GM18517 (cell line): ENCODE results near the gene KXD1.
"Not testable (repeated sequence)": the region's sequence is repeated elsewhere in the genome, so short reads cannot be mapped to it uniquely, and the experiment has no call there.

ENCODE experiments used
- ATAC-seq: cut with Tn5 transposase; IDR thresholded peaks from one replicate; pipeline ENCODE4 v1.9.1; 2021; ENCODE audit warnings: mild to moderate bottlenecking, moderate library complexity; ENCODE audit not compliant: unreplicated experiment

The KXD1 gene

DNA sequence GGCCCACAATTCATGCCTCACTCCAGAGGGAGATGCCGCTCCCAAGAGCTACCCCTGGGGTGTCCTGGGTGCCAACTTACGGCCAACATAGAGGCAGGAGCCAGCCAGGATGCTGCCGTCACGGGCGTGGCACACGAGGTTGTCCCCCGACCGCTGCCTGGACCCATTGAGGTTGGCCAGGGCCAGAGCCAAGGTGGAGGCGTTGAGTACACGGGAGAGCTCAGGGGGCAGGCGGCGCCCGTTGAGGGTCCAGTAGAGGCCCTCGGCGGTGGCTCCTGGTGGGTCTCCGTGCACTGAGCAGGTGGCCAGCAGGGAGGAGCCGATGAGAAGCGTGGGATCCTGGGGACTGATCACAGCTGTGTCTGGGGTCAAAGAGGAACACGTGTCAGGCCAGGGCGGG lies 41.8 kb downstream of the KXD1 start:
- no peak for ATAC-seq

DNA sequence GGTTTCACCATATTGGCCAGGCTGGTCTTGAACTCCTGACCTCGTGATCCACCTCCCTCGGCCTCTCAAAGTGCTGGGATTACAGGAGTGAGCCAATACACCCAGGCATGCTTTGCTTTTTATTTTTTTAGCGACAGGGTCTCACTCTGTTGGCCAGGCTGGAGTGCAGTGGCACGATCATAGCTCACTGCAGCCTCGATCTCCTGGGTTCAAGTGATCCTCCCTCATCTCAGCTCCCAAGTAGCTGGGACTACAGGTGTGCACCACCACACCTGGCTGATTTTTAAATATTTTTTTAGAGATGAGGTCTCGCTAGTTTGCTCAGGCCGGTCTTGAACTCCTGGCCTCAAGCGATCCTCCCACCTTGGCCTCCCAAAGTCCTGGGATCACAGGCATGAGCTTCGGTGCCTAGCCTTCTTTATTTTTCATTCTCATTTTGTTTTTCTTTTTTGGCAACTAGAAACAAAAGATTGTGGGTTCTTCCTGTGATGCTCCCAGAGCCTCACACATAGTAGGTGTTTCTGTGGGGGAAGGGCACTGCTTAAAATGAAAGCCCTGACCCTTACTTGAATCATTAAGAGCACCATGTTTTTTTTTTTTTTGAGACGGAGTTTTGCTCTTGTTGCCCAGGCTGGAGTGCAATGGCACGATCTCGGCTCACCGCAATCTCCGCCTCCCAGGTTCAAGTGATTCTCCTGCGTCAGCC lies 43.2 kb downstream of the KXD1 start:
- ATAC-seq: not testable (repeated sequence)

DNA sequence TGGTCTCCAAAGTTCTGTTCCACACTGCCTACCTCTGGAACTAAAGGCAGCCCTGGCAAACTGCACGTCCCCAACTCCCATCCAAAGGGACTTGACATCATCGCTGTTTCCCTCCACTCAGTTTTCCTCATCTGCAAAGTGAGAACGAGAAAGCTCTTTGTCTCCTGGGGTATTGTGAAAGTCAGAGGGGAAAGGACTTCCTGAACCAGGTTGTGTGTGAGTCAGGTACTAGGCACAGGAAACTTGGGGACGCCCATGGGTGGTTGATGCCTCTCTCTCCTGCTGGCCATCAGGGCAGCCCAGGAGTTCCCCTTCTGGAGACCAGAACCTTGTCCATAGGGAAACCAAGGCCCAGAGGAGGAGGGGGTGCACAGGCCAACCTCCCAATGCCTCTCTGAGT lies 44.2 kb downstream of the KXD1 start:
- no peak for ATAC-seq

DNA sequence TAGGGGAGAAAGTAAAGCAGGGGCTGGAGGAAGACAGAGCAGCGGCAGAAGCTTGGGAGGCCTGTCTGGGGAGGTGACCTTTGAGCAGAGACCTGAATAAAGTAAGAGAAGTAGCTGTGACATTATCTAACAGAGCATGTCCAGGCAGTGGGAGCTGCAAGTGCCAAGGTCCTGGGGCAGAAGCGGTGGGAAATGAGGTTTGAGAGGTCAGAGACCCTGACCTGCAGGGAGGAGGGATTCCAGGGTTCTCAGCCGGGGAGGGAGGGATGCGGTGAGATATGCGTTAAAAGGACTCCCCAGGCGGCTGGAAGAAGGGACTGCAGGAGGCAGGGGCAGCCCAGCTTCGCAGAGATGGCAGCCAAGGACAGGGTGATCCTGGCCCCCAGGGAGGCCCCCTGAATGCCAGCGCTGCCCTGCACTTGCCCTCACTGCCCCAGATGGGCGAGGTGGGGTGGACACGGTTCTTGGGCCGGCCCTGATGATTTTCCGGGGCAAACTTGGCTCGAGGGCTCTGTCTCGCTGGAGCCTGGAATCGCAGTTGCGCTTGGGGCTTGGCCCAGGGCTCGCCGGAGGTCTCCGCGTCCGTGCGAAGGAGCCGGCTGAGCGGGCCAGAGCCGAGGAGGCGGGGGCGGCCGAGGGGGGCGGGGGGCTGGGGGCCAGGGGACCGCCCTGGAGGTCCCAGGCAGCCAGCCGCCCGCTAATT lies 45.7 kb downstream of the KXD1 start:
- ATAC-seq: no peak

DNA sequence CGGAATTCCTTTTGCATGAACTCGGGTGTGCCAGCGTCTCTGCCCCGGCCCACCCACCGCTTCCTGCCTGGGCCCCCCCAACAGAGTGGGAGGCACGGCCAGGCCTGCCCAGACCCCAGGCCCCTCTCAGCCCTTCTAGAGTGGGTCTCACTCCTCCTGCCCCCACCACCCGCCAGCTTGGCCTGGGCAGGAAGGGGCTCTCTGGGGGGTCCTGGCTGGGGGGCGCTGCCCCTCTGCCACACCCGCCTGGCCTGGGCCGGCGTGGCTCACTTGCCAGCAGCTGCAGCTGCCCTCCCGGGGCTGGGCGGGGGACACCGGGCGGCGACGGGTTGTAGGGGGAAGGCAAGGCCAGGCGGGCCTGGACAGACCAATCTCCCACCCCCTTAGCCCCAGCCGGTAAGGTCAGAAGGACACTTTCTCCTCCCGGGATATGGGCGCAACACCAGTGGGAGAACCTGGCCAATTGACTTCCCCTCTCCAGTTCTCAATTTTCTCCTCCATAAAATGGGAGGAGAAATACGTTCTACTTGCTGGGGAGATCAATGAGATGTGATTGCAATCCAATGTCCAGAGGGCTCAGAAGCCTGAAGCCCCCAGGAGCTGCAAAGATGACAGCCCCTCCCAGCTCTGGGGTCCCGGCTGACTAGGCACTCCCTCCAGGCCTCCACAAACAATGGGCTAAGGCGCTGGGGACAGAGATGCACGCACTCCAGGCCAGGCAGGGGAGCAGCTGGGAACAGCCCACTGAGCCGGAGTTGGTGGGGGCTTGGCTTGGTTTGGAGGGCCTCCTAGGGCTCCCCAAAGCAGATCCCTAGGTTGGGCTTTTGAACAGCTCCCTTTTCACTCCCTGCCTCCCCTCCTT lies 46.5 kb downstream of the KXD1 start:
- ATAC-seq: no peak

DNA sequence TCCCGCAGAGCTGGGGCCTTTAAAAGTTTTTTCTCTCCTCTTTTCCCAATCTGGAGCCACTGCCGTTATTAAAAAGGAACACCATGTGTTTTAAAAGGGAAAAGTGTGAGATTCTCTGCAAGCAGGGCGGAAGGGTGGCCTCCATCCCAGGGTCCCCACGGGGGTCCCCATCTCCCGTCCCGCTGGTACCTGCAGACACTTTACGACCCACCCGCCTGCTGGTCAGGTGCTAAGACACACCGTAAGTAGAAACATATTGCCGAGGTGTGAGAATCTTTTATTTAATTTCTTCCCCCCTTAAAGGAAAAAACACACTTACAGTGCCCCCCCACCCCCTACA lies 47.1 kb downstream of the KXD1 start:
- no peak for ATAC-seq

DNA sequence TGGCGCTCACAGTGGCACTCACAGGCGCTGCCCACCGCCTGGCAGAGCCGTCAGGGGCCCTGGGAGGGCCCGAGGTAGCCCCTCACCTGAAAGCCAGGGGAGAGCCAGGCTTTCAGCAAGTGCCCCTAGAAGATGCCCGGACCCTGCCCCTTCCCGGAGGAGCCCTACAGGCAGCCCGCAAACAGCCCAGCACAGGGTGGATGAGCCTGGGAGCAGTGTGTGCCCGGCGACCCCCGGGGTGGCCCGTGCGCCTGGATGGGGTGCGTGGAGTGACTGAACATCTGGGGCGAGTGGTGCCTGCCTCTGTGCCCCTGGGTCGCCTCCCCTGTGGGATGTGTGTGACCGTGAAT lies 47.5 kb downstream of the KXD1 start:
- no peak for ATAC-seq

DNA sequence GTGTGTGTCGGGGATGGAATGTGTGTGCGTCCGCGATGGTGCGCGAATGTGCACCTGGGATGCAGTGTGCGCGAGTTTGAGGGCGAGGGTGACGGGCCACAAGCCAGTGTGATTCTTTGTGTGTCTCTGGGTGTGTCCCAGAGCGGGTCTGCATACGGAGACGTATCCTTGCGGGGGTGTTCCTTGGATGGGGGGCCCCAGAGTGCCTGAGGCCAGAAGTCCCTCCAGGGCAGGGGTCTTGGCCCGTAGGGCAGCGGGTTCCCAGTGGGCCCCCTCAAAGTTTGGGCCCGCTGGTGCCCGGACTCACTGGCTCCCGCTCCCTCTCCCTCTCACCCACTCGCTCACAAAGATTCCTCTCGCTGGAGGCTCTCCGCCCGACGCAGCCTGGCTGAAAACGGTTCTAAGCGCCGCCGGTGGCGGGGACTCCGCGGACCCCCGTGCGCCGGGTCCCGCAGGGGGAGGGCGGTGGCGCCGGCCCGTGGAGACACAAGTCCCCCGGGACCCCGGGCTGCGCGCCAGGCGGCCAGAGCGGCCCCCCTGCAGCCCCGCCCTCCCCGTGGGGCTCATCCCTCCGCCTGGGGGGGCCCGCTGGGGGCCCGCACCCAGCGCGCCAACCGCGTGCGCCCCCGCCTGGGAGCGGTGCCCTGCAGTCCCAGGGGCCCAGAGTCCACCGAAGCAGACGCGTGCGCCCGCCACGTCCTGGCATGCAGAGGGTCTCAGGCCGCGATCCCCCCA lies 48.0 kb downstream of the KXD1 start:
- no peak for ATAC-seq

DNA sequence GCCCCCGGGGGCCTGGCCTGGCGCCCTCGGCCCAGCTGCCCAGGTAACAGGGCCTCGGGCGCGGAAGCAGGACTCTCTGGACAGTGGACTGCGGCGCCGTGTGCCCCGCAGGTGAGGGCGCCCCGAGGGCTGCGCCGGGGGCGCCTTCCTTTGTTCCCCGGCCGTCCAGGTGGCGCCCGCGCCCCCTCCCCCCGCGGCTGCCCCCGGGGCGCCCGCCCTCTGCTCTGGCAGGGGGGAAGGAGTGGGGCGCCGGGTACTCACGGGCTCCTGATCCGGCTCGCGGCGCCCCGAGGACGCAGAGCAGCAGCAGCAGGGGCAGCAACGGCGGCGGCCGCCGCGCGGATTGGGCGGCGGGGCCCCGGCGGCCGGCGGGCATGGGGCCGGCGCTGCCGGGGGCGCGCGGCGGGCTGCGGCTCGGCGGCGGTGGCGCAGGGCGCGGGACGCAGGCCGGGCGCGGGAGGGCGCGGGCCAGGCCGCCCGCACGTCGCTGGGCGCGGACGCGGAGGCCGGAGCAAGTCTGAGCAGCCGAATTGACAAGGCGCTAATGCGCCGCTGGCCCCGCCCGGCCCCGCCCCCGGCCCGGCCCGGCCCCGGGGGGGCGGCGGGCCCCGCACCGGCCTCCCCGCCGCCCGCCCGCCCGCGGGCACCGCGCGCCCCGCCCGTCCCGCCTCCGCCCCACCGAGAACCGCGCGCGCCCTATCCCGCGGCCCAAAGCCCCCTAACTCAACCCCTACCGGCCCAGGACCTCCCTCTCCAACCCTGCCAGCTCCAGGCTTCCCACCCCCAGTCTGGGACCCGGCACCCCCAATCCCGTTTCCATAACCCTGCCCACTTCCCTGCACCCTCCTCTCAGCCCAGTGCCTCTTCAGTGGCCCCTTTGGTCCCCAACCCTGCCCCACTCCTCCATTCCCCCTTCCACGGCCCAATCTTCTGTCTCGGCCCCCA lies 48.9 kb downstream of the KXD1 start, which contains the start of gene CRLF1:
TSS of gene CRLF1 (minus strand) at position 519 of the 945 bp plus-strand sequence. CDS start at position 376, 143 bp downstream.
- ATAC-seq: no peak

DNA sequence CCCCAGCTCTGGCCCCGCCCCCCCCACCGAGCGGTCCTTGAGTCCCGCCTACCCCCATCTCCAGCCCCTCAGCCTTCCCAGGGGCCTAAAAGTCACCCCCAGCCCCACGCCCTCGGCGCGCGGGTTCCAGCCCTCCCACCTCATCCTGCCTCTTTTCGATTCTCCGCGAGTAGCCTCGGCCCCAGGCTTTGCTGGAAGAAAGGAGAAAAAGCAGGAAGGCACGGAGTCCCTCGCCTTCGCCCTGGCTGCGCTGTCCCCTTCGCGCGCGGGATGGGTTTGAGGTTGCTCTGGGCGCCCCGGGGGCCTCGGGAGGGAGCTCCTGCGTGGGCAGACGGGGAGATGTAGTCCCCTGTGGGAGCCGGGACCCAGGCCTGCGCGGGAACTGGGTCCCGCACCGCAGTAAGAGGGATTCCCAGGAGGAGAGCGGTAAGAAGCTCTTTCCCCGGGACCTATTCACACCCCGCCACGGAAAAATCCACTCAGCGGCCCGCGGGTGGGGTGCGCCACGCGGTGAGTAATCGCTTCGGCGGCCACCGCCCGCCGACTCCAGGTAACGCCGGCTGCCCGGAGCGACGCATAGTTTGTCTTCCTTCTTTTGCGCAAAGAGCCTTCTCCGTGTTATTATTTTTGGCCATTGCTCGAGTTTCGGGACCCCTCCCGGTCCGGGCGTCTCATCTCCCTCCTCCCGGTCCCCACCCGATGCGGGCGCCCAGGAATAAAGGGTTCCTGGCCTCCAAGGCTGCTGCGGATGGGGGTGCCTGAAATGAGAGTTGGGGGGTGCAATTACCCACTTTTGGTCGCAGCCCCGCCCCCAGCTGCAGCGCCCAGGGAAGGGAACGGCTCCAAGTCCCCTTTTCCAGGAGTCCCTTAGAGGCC lies 49.8 kb downstream of the KXD1 start:
- ATAC-seq: no peak

DNA sequence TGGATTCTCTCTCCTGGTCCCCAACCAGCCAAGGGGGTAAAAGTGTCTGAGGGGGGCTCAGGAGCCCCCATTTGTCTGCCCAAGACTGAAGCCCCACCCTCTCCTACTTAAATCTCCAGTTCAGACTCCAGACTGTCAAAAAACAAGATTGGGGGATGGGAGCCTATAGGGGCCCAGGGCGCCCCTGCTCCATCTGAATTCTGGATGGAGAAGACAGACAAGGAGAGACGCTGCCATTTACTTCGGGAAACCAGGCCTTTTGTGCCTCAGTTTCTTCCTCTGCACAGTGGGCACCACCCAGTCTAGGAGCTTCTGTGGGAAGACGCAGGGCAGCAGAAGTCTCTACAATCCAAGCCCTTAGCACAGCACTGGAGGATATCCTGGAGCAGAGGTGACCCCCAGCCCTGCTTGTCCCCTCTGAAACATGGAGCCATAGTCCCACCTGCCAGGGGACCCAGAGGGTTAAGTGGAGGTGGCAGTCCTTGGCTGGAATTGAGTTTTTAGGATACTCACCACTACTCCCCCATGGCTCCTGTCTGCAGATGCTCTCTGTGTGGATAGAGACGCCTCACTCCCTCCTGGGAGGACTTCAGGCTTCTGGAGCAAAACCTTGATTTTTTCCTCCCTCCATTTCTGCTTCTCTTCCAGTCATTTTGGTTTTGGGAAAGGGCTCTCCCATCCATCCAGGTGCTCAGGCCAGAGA lies 50.6 kb downstream of the KXD1 start:
- ATAC-seq: no peak

DNA sequence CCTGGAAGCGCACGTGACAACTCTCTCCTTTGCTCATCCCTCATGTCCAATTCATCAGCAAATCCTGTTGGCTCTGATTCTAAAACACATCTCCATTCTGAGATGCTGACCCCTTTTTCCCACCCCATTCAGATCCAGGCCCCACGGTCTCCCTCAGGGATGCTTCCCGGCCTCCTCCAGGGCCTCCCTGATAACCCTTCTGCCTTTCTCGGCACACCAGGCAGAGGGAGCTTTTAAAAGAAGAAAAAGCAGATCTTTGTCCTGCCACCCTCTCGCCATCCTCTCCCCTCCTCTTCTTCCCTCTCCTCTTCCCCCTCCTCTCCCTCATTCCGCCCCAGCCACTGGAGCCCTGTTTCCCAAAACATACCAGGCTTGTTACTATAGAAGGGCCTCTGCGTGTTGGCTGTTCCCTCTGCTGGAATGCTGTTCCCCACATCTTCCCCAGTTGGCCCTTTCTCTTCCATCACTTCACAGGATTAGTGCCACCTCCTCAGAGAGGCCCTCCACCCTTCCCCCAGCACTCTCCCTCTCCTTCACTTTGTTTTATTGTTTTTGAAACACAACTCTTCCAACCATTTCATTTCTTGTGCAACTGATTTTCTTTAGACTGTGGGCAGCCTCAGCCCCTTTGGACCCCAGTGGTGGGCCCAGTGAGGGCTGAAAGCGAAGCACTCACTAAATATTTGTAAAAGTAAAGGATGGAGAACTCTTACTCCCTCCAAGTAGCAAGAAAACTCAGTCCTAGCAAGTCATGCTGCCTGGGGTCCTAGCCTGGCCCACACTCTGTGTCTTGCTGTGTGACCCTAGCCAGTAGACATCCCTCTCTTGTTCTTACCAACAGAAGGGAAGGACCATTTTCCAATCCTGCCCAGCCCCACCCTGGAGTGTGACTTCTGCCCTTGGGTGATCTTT lies 51.4 kb downstream of the KXD1 start:
- ATAC-seq: no peak

DNA sequence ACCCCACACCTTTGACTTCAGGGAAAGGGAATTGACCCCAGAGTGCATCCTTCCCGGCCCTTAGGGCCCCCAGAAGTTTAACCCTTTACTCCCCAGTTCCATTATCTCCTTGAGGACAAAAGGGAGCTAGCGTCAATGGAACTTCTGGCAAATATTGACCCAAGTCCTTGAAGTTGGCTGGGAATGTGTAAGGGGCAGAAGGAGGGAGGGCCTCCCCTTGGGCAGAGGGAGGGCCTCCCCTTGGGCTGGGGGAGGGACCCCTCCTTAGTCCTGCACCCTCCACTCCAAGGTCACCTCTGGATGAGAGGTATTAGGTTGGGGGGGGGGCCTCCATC lies 52.0 kb downstream of the KXD1 start:
- ATAC-seq: no peak

DNA sequence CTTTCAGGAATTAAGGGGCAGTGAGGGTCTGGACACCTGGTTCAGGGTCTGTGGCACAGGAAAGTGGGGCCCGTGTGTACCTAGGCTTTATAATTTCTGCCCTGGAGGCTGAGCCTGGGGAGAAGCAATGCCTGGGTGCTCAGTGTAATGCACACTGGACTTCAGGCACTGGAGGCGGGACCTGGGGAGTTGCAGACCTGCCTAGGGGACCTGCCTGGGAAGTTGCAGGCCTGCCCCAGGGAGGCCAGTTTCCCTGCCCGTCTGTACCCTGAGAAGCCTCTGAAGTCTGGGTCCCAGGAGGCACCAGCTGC lies 52.5 kb downstream of the KXD1 start:
- ATAC-seq: no peak

DNA sequence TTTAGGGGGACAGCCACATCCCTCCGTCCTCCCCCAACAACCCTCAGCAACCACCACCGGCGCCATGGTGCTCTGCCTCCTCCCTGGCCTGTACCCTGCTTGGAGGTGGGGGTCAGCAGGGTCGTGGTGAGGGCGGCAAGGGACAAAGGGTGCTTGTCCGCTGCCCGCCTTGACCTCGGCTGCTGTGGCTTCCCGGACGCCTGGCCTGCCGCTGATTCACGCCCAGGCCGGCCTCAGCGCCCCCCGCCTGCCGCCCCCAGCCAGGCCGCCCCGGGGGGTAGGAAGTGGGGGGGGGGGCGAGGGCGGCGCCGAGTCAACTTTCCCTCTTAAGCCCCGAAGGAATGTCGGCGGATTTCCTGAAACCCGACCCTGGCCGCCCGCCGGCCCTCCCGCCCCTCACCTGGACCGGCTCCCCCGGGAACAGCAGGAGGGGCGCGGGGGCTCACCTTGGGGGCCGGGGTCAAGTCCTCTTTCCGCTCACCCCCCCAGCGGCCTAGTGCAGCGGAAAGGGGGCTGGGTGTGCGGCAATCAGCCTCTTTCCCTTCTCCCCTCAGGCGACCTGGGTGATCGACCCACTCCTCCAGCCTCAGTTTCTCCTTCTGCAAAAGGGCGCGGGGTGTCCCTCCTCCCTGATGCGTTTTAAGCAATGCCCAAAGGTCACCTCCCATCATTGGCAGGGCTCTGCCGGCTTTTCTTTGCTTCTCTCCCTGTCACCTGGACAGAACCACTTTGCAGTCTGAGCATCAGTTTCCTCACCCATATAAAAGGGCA lies 53.1 kb downstream of the KXD1 start:
- no peak for ATAC-seq

DNA sequence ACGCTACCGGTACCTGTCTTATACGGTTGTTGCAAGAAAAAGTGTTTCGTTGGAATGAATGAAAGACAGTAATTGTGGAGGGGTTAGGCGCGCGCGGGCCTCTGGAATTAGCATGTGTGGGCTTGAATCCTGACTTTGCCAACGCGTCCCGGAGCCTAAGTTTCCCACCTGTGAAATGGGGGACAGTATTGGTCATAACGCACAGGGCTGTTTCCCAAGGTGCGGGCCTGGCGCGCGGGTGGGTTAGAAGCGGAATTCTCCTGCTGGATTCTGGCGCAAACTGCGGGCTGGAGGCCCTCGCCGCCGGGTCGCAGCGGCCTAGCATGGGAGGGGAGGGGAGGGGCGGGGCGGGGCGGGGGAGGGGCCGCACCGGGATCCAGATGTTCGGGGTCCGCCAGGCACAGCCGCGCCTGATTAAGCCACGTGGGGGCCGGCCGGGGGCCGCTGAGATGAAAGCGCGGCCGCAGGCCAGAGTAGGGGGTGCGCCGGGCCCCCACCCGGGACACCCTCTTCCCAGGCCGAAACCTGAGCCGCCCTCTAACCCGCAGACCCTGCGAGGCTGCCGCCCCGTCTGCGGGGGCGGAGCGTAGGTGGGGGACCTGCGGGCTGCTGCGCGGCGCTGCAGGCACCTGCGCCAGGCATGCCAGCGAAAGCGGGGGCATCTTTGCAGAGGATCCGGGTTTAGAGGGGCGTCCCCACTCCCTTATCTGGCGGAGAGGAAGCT lies 53.8 kb downstream of the KXD1 start:
- no peak for ATAC-seq
